Forelimb muscle (tissue), 1 donor: ENCODE data around the gene JKAMP. TPM values are rescaled to one million over a fixed set of nuclear protein-coding genes. Genes with fewer than 3 reads are reported as not detected.

Experiments
- DNase-seq: peaks from one replicate; pipeline ENCODE4 v3.0.0-alpha.2; 2013; ENCODE audit warnings: low read depth
- polyA plus RNA-seq: library from polyadenylated mRNA; unstranded; fragments of 120-200 nt; gene quantifications from one replicate; pipeline ENCODE4 v1.2.1, GENCODE V29; 2013; ENCODE audit not compliant: insufficient read length

JKAMP gene
- polyA plus RNA-seq, 1 donor: 45.8 TPM

DNA sequence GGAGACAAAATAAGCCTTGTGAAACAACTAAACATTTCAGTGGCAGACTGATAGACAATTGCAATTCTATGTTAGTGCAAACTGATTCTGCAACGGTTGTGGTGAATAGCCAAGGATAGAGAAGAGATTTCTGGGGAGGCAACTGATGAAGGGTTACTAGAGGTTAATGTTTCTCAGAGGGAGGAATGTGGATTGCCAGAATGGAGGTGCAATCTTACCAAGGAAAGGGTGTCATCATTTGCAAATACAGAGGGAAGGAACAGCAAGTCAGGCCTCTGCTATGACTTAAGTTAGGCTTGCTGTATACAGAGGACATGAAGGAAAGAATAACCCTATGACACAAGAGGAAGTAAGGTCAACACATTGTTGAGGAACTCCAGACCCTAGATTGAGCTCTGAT, 56.5 kb downstream of the JKAMP start:
- no peak for DNase-seq

DNA sequence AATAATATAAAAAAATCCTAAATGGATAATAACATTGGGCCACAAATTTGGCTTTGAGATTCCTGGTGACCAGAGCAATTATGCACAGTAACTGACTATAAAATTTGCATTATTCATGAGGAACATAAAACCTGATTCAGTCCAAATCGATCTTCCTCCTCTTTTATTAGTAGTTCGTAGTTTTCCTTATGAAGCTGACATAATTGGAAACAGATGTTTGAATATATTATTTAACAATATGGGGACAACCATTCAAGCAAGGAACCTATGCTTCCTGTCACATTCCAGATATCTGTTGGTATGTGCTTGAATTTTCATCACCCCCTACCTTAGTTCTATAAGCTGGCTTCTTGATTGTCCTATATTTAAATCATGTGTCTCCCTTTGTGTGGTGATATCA, 57.4 kb downstream of the JKAMP start:
- DNase-seq: no peak

DNA sequence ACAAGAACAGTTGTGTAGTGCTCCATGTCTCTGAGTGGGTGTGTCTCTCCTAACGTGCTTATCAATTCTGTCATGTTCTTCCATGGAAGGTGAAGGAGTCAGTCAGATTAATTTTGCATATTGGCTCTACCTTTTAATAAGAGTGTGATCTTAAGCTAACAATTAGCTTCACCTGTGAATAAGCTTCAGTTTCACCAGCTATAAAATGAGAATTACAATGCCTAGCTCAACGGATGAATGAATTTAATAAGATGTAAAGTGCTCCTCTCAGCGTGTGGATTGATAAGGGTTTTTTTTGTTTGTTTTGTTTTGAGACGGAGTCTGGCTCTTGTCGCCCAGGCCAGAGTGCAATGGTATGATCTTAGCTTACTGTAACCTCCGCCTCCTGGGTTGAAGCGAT, 59.6 kb downstream of the JKAMP start:
- no peak for DNase-seq

DNA sequence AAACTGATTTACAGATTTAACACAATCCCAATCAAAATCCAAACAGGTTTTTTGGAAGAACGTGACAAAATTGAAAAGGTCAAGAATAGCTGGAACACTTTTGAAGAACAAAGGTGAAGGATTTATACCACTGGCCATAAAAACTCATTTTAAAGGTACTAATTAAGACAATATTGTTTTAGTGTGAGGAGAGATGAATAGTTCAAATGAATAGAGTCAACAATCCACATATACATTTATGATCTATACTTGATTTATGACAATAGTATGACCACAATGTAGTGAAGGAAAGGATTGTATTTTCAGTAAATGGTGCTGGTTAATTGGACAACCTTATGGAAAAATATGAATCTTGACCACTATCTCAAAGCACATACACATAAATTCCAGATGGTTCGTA, 63.0 kb downstream of the JKAMP start:
- DNase-seq: no peak

Other genes with a start within 250 kb of the JKAMP start
- 3.2 TPM for gene GPR135, start 19.1 kb upstream of the JKAMP start, polyA plus RNA-seq
- 22.0 TPM for gene L3HYPDH, start 109 bp upstream of the JKAMP start, polyA plus RNA-seq
- gene CCDC175, start 92.3 kb downstream of the JKAMP start, polyA plus RNA-seq: not detected